ENCODE results near the gene FBN2. TPM values are rescaled to one million over a fixed set of nuclear protein-coding genes. Genes with fewer than 3 reads are reported as not detected.

The FBN2 gene
- total RNA-seq, 1 donor from 2014 or later: 1,151 TPM

GRCh38 chr5:128353441-128354107 is 184.5 kb downstream of the FBN2 start:
- no peak overlapping the region for H3K4me3 Mint-ChIP-seq (ENCODE audit: unreplicated experiment)
- peak overlapping the region; percentile 72 for H3K27ac Mint-ChIP-seq (ENCODE audit: unreplicated experiment)
- no peak for TF ChIP-seq CTCF (IDR thresholded peaks at IDR 0.05)
- H3K36me3 Mint-ChIP-seq (ENCODE audit: unreplicated experiment): peaks cover 71% of the 10 kb centered on the region
- DNase-seq (ENCODE audit: extremely low spot score, unreplicated experiment): no peak
- H3K27me3 Mint-ChIP-seq (ENCODE audit: unreplicated experiment): no peaks in the 10 kb centered on the region
- peaks cover 44% of the 10 kb centered on the region for H3K4me1 Mint-ChIP-seq (ENCODE audit: unreplicated experiment)
- no peaks in the 10 kb centered on the region for H3K9me3 Mint-ChIP-seq (ENCODE audit: unreplicated experiment)

- no peaks in the 10 kb centered on the region for H3K9me3 Mint-ChIP-seq (ENCODE audit: unreplicated experiment)
- no peaks in the 10 kb centered on the region for H3K27me3 Mint-ChIP-seq (ENCODE audit: unreplicated experiment)
- TF ChIP-seq CTCF (IDR thresholded peaks at IDR 0.05): no peak
- no peak for DNase-seq (ENCODE audit: extremely low spot score, unreplicated experiment)
- peaks cover 21% of the 10 kb centered on the region for H3K4me1 Mint-ChIP-seq (ENCODE audit: unreplicated experiment)
- H3K36me3 Mint-ChIP-seq (ENCODE audit: unreplicated experiment): peaks cover 60% of the 10 kb centered on the region
- no peak overlapping the region for H3K4me3 Mint-ChIP-seq (ENCODE audit: unreplicated experiment)
- H3K27ac Mint-ChIP-seq (ENCODE audit: unreplicated experiment): peak overlapping the region; percentile 27
These were observed 187.3 kb downstream of the FBN2 start for GRCh38 chr5:128350705-128351104.

- Mint-ChIP-seq H3K4me3 (ENCODE audit: unreplicated experiment) (no peak overlapping the region), H3K9me3 (ENCODE audit: unreplicated experiment) (no peaks in the 10 kb centered on the region), H3K36me3 (ENCODE audit: unreplicated experiment) (peaks cover 61% of the 10 kb centered on the region), H3K27me3 (ENCODE audit: unreplicated experiment) (no peaks in the 10 kb centered on the region), H3K27ac (ENCODE audit: unreplicated experiment) (peak overlapping the region; percentile 74), H3K4me1 (ENCODE audit: unreplicated experiment) (peaks cover 9% of the 10 kb centered on the region)
- DNase-seq (ENCODE audit: extremely low spot score, unreplicated experiment): no peak
- no peak for TF ChIP-seq CTCF (IDR thresholded peaks at IDR 0.05)
These were observed 188.8 kb downstream of the FBN2 start for GRCh38 chr5:128349044-128349858.

- peaks cover 7% of the 10 kb centered on the region for H3K4me1 Mint-ChIP-seq (ENCODE audit: unreplicated experiment)
- peak overlapping the region; percentile 38 for H3K27ac Mint-ChIP-seq (ENCODE audit: unreplicated experiment)
- peaks cover 74% of the 10 kb centered on the region for H3K36me3 Mint-ChIP-seq (ENCODE audit: unreplicated experiment)
These were observed 192.0 kb downstream of the FBN2 start for GRCh38 chr5:128346038-128346437.

More at GRCh38 chr5:128346038-128346437, 192.0 kb downstream of the FBN2 start:
- no peak for TF ChIP-seq CTCF (IDR thresholded peaks at IDR 0.05)
- no peak for DNase-seq (ENCODE audit: extremely low spot score, unreplicated experiment)
- no peak overlapping the region for H3K4me3 Mint-ChIP-seq (ENCODE audit: unreplicated experiment)
- no peaks in the 10 kb centered on the region for H3K9me3 Mint-ChIP-seq (ENCODE audit: unreplicated experiment)
- H3K27me3 Mint-ChIP-seq (ENCODE audit: unreplicated experiment): no peaks in the 10 kb centered on the region
